Activated B cell treated with CpG ODN at 0.5 μM for 24 hours (primary cell): ENCODE data around the gene TFEB. TPM values are rescaled to one million over a fixed set of nuclear protein-coding genes. Genes with fewer than 3 reads are reported as not detected.
A peak's percentile ranks its signal among the peaks of the same experiment; 100 is the strongest.

Experiments used
- ATAC-seq: fragments of 200-7000 bp; cut with Tn5 transposase; one replicate; pipeline ENCODE4 v1.10.0; 2021; ENCODE audit warnings: low read depth, mild to moderate bottlenecking, moderate library complexity
- CTCF ChIA-PET: fragments of 350-600 bp; sonication (Branson Sonifier 250); formaldehyde crosslinking; loops from one replicate; lab custom pipeline; 2021; ENCODE audit warnings: antibody characterized with exemption; lab: Charles Lee
- POLR2A ChIA-PET: fragments of 350-600 bp; sonication (Branson Sonifier 250); formaldehyde crosslinking; loops from one replicate; lab custom pipeline; 2021; ENCODE audit warnings: antibody characterized with exemption; lab: Charles Lee
- DNase-seq: peaks from one replicate; pipeline ENCODE4 v3.0.0; 2022
- H3K27ac Mint-ChIP-seq: one replicate; pipeline ENCODE4 v1.8.0; 2020; ENCODE audit warnings: mixed read lengths
- H3K27me3 Mint-ChIP-seq: one replicate; pipeline ENCODE4 v1.8.0; 2021; ENCODE audit warnings: mixed read lengths
- H3K36me3 Mint-ChIP-seq: one replicate; pipeline ENCODE4 v1.8.0; 2021; ENCODE audit warnings: low read depth, mixed read lengths
- H3K4me1 Mint-ChIP-seq: one replicate; pipeline ENCODE4 v1.8.0; 2021; ENCODE audit warnings: mixed read lengths
- H3K4me3 Mint-ChIP-seq: one replicate; pipeline ENCODE4 v1.8.0; 2020; ENCODE audit warnings: mild to moderate bottlenecking, mixed read lengths
- H3K9me3 Mint-ChIP-seq: one replicate; pipeline ENCODE4 v1.8.0; 2020; ENCODE audit warnings: mixed read lengths
- intact Hi-C: fragments of 100-400 bp; cut with micrococcal nuclease; formaldehyde crosslinking; loops from one replicate; pipeline ENCODE4 v1.15.1; 2024
- total RNA-seq: library from RNA; stranded (reverse); gene quantifications from 2 replicates; pipeline ENCODE4 v1.2.3, GENCODE V29; 2022
- TF ChIP-seq, protein P1 (sequence below): fragments of 200-600 bp; IDR thresholded peaks from one replicate; pipeline ENCODE4 v1.8.0; 2022; ENCODE audit warnings: antibody characterized with exemption, mild to moderate bottlenecking

Gene TFEB
- total RNA-seq, 1 donor from 2014 or later = 203 TPM

DNA sequence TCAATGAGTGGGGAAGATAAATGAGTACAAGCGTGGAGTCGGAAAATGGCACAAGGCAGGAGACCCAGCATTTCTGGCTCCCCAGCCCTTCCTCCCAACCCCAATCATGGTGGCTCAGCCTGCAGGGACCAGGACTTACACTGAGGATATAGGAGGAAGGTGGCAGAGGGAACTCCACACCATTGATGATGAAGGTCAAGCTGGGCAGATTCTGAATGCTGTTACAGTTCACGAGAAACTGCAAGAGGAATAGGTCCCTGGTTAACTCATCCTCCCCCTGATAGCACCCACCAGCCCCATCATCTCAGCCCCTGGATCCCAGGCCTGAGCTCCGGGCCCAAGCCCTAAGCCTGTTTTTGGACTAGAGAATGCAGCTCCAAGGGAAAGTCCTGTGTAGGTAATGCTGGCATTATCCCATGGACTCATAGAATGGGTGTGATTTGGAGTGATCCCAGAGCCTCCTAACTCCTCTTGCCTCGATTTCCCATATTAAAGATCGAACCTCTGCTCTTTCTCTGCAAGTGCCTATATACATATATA is 2.3 kb upstream of the TFEB start:
- ChIA-PET POLR2A (interaction anchor here (0.6 to 11.9 kb wide), 2 partner anchors 26 to 35 kb away, joined by 3 to 1669 read pairs; no protein-coding TSS in a partner anchor), CTCF (interaction anchor here (0.8 to 1.0 kb wide), 2 partner anchors 42 to 54 kb away, joined by 3 read pairs; partner anchors contain the start of genes FRS3 and PRICKLE4)
- H3K27ac Mint-ChIP-seq = no peak overlapping the region
- no peaks in the 10 kb centered on the region for H3K27me3 Mint-ChIP-seq
- ATAC-seq (no peak), DNase-seq (no peak)
- intact Hi-C loops = no loop called here
- H3K4me3 Mint-ChIP-seq = no peak overlapping the region
- TF ChIP-seq, protein P1, sequence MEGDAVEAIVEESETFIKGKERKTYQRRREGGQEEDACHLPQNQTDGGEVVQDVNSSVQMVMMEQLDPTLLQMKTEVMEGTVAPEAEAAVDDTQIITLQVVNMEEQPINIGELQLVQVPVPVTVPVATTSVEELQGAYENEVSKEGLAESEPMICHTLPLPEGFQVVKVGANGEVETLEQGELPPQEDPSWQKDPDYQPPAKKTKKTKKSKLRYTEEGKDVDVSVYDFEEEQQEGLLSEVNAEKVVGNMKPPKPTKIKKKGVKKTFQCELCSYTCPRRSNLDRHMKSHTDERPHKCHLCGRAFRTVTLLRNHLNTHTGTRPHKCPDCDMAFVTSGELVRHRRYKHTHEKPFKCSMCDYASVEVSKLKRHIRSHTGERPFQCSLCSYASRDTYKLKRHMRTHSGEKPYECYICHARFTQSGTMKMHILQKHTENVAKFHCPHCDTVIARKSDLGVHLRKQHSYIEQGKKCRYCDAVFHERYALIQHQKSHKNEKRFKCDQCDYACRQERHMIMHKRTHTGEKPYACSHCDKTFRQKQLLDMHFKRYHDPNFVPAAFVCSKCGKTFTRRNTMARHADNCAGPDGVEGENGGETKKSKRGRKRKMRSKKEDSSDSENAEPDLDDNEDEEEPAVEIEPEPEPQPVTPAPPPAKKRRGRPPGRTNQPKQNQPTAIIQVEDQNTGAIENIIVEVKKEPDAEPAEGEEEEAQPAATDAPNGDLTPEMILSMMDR = no peak
- no peaks in the 10 kb centered on the region for H3K9me3 Mint-ChIP-seq
- peaks cover 1% of the 10 kb centered on the region for H3K36me3 Mint-ChIP-seq
- peaks cover 14% of the 10 kb centered on the region for H3K4me1 Mint-ChIP-seq

DNA sequence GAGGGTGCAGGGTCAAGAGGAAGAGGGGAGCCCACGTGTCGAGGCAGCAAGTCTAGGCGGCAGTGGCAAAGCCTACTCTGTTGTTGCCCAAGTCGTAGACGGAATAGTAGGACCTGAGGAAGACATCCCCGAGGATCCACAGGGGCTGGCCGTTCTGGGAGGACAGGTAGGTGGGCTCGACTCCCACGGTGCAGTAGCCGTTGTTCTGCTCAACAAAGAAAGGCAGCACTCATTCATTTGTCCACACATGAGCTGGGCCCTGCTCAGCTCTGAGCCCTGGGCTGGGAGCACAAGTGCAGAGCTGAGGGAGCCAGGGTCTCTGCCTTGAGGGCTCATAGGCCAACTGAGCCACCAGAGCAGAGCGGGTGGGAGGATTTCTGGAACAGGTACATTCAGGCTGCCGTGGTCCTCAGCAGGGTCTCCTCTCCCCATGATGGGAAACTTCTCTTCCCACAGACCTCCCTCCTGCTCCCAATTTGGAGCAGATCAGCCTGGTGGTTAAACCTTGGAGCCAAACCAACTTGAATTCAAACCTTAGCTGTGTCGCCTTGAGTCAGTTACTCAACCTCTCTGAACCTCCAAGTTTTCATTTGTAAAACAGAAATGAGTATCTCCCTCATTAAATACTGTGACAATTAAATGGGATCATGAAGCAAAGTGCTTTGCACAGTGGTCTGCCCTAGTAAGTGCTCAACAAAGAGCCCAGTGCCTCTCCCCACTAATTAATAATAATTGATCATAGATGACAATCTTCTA is 1.6 kb upstream of the TFEB start:
- Mint-ChIP-seq H3K27ac (no peak overlapping the region), H3K9me3 (no peaks in the 10 kb centered on the region), H3K27me3 (no peaks in the 10 kb centered on the region), H3K4me1 (peaks cover 17% of the 10 kb centered on the region), H3K4me3 (no peak overlapping the region), H3K36me3 (peaks cover 4% of the 10 kb centered on the region)
- intact Hi-C loops = no loop called here
- DNase-seq (no peak), ATAC-seq (no peak)
- TF ChIP-seq, protein P1 = no peak
- ChIA-PET POLR2A (interaction anchor here (11.9 kb wide), 1 partner anchor 25 kb away, joined by 1669 read pairs; no protein-coding TSS in a partner anchor), CTCF (interaction anchor here (1.0 kb wide), 1 partner anchor 43 kb away, joined by 3 read pairs; the partner anchor contains the start of genes FRS3 and PRICKLE4)

DNA sequence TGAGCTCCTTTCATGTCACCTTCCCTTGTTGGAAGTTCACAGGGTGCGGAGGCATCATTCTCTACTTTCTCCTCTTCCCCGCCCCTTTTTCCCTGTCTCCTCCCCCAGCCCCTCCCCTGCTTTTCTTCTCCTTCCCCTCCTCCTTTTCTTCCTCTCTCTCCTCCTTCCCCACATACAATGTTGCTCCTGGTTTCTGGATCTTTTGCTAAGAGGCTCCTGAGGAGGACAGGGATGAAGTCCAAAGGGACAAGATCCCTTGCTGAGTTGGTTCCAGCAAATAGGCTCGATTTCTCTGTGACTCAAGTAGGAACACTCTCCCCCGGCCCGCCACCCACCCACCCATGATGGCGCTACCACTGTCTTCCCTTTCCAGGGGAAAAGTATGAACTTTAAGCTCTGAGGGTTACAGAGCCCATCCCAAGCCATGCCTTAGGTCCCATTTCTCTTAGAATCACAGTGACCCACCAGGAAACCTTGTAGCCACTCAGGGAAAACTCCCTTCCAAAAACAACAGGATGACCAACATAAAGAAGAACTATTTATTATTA is 852 bp upstream of the TFEB start:
- TF ChIP-seq, protein P1 = no peak
- Mint-ChIP-seq H3K4me1 (peaks cover 23% of the 10 kb centered on the region), H3K27me3 (no peaks in the 10 kb centered on the region), H3K36me3 (peaks cover 8% of the 10 kb centered on the region), H3K4me3 (no peak overlapping the region), H3K27ac (no peak overlapping the region), H3K9me3 (no peaks in the 10 kb centered on the region)
- no peak for DNase-seq
- CTCF ChIA-PET = interaction anchor here (1.0 to 4.7 kb wide), 2 partner anchors 30 to 156 kb away, joined by 3 to 196 read pairs; no protein-coding TSS in a partner anchor
- intact Hi-C loops = no loop called here
- POLR2A ChIA-PET = interaction anchor here (4.3 to 11.9 kb wide), 2 partner anchors 24 to 50 kb away, joined by 126 to 1669 read pairs; no protein-coding TSS in a partner anchor
- ATAC-seq = no peak

DNA sequence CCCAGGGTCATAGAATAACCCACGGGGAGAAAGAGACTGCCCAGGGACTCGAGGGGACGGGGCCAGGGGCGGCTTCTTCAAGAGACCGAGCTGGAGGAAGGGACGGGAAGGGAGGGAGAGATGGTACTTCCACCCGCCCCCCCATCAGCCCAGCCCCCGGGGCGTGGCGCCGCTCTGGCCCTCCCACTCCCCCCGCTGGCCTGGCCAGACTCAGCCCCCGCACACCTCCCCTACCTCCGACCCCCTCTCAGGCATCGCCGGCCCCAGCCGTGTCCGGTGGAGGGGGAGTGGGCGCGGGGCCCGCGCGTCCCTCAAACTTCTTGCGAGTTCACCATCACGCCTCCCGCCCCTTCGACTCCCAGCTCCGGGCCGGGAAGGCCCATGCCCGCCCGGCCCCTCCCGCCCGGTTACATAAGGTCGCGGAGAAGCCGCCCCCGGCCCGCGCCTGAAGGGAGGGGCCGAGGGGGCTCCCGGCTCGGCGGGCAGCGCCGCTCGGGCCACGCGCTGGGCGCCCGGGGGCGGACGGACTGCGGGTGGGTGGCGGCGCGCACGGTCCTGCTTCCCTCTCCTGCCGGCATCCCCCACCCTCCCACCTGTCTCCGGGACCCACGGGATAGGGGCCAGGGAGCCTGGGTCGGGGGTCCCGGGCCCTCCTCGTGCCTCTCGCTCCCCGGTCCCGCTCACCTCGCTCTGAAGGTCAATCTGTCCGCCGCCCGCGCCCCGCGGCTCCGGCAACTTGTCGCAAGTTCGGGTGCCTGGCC is 562 bp downstream of the TFEB start:
- POLR2A ChIA-PET = interaction anchor here (0.6 to 11.9 kb wide), 27 partner anchors 23 to 1693 kb away, joined by 3 to 1669 read pairs (median 7); partner anchors contain the start of genes ABCC10, FOXP4, NFYA and TAF8
- Mint-ChIP-seq H3K4me1 (peaks cover 37% of the 10 kb centered on the region), H3K36me3 (peaks cover 16% of the 10 kb centered on the region), H3K27ac (peak overlapping the region; percentile 84), H3K4me3 (peak overlapping the region; percentile 84), H3K27me3 (no peaks in the 10 kb centered on the region), H3K9me3 (no peaks in the 10 kb centered on the region)
- TF ChIP-seq, protein P1 = no peak
- intact Hi-C loops = loop anchor here (1.0 to 5.0 kb wide), 13 partner anchors 29 to 827 kb away; partner anchors contain the start of genes FOXP4, MRPS10, NFYA and OARD1
- DNase-seq = peak; percentile 84
- ATAC-seq = peak; percentile 45
- CTCF ChIA-PET = interaction anchor here (0.6 to 4.7 kb wide), 13 partner anchors 12 to 314 kb away, joined by 3 to 196 read pairs (median 6); partner anchors contain the start of gene TOMM6
